ENCODE data around the gene TSPAN16.
"Not testable (repeated sequence)": the region's sequence is repeated elsewhere in the genome, so short reads cannot be mapped to it uniquely, and the experiment has no call there.

Gene TSPAN16

DNA sequence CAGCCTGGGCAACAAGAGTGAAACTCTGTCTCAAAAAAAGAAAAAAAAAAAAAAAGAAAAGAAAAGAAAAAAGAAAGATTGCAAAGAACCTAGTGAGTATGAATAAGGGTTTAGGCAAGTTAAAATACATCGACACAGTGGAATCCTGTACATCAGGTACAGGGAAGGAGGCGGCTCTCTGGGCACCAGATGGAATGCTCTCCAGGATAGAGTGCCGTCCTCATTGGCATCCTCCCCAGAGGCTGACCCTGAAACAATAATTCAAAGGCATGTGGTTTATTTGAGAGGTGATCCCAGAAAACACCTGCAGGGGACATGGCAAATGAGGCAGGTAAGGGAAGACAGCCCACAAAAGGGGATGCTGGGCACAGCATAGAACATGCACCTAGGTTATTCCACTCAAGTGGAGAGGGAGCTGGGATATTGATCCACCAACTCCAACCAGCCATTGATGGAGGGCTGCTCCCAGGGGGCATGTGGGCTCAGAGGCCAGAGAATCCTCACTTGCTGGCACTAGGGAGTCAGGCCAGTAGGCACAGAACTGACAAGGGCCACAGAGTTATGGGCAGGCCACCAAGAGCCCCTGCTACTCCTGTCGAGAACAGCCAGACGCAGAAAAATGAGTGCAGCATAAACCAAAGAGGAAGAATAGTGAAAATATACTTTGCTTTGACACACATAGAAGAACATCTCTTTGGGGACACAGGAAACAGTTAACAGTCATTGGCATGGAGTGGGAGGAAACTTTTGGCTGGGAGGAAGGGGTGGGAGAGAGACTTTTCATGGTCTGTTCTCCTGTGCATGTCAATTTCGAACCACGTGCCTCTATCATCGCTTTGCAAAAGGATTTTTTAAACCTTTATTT, 4.2 kb downstream of the TSPAN16 start:
- DNase-seq (ENCODE audit: low read depth): no peak
- TF ChIP-seq, protein P1, sequence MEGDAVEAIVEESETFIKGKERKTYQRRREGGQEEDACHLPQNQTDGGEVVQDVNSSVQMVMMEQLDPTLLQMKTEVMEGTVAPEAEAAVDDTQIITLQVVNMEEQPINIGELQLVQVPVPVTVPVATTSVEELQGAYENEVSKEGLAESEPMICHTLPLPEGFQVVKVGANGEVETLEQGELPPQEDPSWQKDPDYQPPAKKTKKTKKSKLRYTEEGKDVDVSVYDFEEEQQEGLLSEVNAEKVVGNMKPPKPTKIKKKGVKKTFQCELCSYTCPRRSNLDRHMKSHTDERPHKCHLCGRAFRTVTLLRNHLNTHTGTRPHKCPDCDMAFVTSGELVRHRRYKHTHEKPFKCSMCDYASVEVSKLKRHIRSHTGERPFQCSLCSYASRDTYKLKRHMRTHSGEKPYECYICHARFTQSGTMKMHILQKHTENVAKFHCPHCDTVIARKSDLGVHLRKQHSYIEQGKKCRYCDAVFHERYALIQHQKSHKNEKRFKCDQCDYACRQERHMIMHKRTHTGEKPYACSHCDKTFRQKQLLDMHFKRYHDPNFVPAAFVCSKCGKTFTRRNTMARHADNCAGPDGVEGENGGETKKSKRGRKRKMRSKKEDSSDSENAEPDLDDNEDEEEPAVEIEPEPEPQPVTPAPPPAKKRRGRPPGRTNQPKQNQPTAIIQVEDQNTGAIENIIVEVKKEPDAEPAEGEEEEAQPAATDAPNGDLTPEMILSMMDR (IDR thresholded peaks at IDR 0.05; ENCODE audit: control insufficient read depth, insufficient read depth, low read depth, low read length, missing control alignments): no peak
- H3K4me3 ChIP-seq (ENCODE audit: control insufficient read depth, low read depth, low read length): no peak overlapping the region

DNA sequence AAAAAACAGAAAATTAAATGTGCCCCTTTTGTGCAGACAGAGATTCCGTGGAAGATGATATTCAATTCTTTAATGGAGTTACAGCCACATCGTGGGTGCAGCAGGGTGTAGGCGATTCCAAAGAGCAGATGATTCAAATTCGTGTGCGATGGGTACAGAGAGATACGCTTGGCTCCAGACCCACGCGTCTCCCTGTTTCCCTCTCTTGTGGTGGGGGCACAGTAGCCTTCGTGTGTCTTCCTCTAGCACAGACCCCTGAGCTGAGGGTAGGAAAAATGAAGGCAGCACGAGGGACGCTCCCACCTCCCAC, 4.8 kb downstream of the TSPAN16 start:
- TF ChIP-seq, protein P1 (IDR thresholded peaks at IDR 0.05; ENCODE audit: control insufficient read depth, insufficient read depth, low read depth, low read length, missing control alignments): no peak
- no peak for DNase-seq (ENCODE audit: low read depth)
- no peak overlapping the region for H3K4me3 ChIP-seq (ENCODE audit: control insufficient read depth, low read depth, low read length)

DNA sequence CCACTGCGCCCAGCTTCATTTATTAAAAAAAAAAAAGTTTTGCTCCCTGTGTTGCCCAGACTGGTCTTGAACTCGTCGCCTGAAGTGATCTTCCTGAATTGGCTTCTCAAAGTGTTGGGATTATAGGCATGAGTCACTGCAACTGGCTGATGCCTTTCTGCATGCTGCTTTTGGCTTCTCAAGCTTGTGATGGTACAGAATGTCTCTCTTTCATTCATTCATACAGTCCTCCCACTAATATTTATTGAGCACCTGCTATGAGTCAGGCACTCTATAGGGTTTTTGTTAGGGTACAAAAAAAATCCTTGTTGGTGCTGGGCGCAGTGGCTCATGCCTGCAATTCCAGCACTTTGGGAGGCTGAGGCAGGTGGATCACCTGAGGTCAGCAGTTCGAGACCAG, 9.0 kb downstream of the TSPAN16 start:
- TF ChIP-seq, protein P1 (IDR thresholded peaks at IDR 0.05; ENCODE audit: control insufficient read depth, insufficient read depth, low read depth, low read length, missing control alignments): no peak
- no peak overlapping the region for H3K4me3 ChIP-seq (ENCODE audit: control insufficient read depth, low read depth, low read length)
- no peak for DNase-seq (ENCODE audit: low read depth)

DNA sequence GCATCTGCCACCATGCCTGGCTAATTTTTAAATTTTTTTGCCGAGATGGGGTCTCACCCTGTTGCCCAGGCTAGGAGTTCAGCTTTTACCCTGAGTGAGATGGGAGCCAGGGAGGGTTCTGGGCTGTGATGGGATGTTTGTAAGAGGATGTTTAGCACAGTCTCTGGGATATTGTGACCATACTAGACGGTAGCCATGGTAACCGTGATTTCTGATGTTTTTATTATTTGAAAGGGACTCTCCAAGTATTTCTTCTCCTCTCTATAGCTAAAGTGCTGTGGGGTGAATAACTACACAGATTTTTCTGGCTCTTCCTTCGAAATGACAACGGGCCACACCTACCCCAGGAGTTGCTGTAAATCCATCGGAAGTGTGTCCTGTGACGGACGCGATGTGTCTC, 10.4 kb downstream of the TSPAN16 start:
- DNase-seq (ENCODE audit: low read depth): no peak
- no peak overlapping the region for H3K4me3 ChIP-seq (ENCODE audit: control insufficient read depth, low read depth, low read length)
- TF ChIP-seq, protein P1 (IDR thresholded peaks at IDR 0.05; ENCODE audit: control insufficient read depth, insufficient read depth, low read depth, low read length, missing control alignments): no peak

DNA sequence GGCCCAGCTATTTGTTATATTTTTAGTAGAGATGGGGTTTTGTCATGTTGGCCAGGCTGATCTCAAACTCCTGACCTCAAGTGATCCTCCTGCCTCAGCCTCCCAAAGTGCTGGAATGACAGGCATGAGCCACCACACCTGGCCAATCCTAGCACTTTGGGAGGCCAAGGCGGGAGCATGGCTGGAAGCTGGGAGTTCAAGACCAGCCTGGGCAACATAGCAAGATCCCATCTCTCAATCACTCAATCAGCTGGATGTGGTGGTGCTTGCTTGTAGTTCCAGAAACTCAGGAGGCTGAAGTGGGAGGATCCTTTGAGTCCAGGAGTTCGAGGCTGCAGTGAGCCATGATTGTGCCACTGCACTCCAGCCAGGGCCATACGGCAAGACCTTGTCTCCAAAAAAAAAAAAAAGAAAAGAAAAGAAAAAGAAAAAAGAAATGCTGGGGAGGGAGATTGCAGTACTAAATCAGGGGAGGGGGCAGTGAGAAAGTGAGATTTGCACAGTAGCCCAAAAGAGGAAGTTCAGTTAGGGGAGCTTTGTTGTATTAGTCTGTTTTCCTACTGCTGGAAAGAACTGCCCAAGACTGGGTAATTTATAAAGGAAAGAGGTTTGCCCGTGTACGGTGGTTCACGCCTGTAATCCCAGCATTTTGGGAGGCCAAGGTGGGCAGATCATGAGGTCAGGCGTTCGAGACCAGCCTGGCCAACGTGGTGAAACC, 24.5 kb downstream of the TSPAN16 start:
- H3K4me3 ChIP-seq (ENCODE audit: control insufficient read depth, low read depth, low read length); DNase-seq (ENCODE audit: low read depth): not testable (repeated sequence)

DNA sequence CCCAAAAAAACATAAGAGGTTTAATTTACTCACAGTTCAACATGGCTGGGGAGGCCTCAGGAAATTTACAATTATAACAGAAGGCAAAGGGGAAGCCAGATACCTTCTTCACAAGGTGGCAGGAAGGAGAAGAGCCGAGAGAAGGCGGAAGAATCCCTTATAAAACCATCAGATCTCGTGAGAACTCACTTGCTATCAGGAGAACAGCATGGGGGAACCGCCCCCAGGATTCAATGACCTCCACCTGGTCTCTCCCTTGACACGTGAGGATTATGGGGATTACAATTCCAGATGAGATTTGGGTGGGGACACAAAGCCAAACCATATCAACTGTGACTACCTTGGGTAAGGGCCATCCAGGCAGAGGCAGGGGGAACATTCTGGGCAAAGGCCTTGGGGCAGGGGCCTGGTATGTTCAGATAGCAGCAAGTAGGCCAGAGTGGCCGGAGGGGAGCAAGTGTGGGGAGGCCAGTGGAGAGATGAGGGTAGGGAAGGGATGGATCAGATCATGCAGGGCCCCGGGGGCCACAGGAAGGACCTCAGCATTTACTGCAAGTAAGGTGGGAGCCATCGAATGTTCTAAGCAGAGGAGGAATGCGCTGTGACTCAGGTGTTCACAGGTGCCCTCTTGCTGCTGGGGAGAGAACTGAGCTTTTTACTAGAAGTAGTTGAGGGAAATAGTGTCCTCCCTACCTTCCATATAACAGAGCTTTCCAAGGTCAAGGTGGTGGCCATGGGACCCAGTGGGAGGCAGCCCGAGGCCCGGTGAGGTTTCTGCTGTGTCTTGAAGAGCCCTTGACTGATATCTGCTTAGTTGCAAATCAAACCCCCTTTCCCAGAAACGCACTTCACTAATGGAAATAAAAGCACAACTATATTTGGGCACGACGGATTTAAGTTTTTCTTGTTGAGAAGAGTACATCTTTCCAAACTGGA, 25.5 kb downstream of the TSPAN16 start:
- TF ChIP-seq, protein P1 (IDR thresholded peaks at IDR 0.05; ENCODE audit: control insufficient read depth, insufficient read depth, low read depth, low read length, missing control alignments): no peak
- H3K4me3 ChIP-seq (ENCODE audit: control insufficient read depth, low read depth, low read length): no peak overlapping the region
- DNase-seq (ENCODE audit: low read depth): no peak

All from AG09309 (cell line).